A549 (cell line): ENCODE data around the gene RIMBP2. TPM values are rescaled to one million over a fixed set of nuclear protein-coding genes. Genes with fewer than 3 reads are reported as not detected.

Experiments
- ATAC-seq, 2 experiments: fragments of 200-7000 bp in 1 of 2; fragments of >200 bp in 1 of 2; cut with Nextera tagmentation in 1 of 2; cut with Tn5 transposase in 1 of 2; 3 replicates each; pipeline versions ENCODE4 v1.8.0 to v1.9.1; 2018 to 2020; ENCODE audit warnings: mild to moderate bottlenecking in 1 of 2, moderate library complexity in 1 of 2
- CTCF ChIA-PET: fragments of 300-600 bp; sonication (Branson Sonifier 250); formaldehyde crosslinking; extraction: SDS; loops from one replicate; lab custom pipeline; 2021; ENCODE audit warnings: antibody characterized with exemption, inconsistent platforms; lab: Yijun Ruan, JAX
- POLR2A ChIA-PET: fragments of 350-600 bp; formaldehyde crosslinking; extraction: SDS; loops from one replicate; lab custom pipeline; 2021; ENCODE audit warnings: antibody characterized with exemption, inconsistent platforms; lab: Yijun Ruan, JAX
- DNase-seq, 2 experiments: peaks; one replicate each; pipeline versions ENCODE4 v3.0.0 to v3.0.0-alpha.2; 2011 to 2016; ENCODE audit warnings: low read depth in 1 of 2, low spot score in 1 of 2
- FAIRE-seq: peaks from 2 replicates; lab custom pipeline; 2011; peaks lifted over from hg19 to GRCh38; lab: Jason Lieb, UNC
- H3K27ac ChIP-seq, 2 experiments: fragments of >200 bp; sonication (Bioruptor Twin); formaldehyde crosslinking; 3 replicates each; pipeline ENCODE4 v1.5.1; 2016 to 2017
- H3K4me1 ChIP-seq: fragments of >200 bp; sonication (Bioruptor Twin); formaldehyde crosslinking; 3 replicates; pipeline ENCODE4 v1.6.1; 2016
- H3K4me2 ChIP-seq: fragments of >200 bp; sonication (Bioruptor Twin); formaldehyde crosslinking; 3 replicates; pipeline ENCODE4 v1.6.1; 2016
- H3K4me3 ChIP-seq: fragments of >200 bp; sonication (Bioruptor Twin); formaldehyde crosslinking; 3 replicates; pipeline ENCODE4 v1.5.1; 2016
- H3K9me3 ChIP-seq: fragments of >200 bp; sonication (Bioruptor Twin); formaldehyde crosslinking; 3 replicates; pipeline ENCODE4 v1.6.1; 2016
- CBX2 ChIP-seq: fragments of 200-600 bp; sonication (generic); IDR thresholded peaks from 2 replicates; pipeline ENCODE4 v1.6.1; 2016; ENCODE audit warnings: low read depth, mild to moderate bottlenecking, borderline replicate concordance
- CBX8 ChIP-seq: fragments of 200-600 bp; sonication (generic); IDR thresholded peaks from 2 replicates; pipeline ENCODE4 v1.6.1; 2016
- CEBPB ChIP-seq, 2 experiments: fragments of >200 bp in 1 of 2; sonication (Bioruptor Twin) in 1 of 2; formaldehyde crosslinking in 1 of 2; IDR thresholded peaks; 2 replicates each; pipeline ENCODE4 v1.6.1; 2012 to 2016
- CHD2 ChIP-seq: fragments of 150-350 bp; IDR thresholded peaks from 2 replicates; pipeline ENCODE4 v1.6.1; 2014; ENCODE audit warnings: low read length; ENCODE audit not compliant: partially characterized antibody
- CHD4 ChIP-seq: fragments of 200-600 bp; sonication (generic); IDR thresholded peaks from 2 replicates; pipeline ENCODE4 v1.6.1; 2016; ENCODE audit warnings: antibody characterized with exemption, mild to moderate bottlenecking, borderline replicate concordance
- EHF ChIP-seq: fragments of 250-450 bp; sonication (Bioruptor Pico); IDR thresholded peaks from 2 replicates; pipeline ENCODE4 v1.5.0; 2020; ENCODE audit warnings: mild to moderate bottlenecking
- EHMT2 ChIP-seq: fragments of 200-600 bp; sonication (generic); IDR thresholded peaks from 2 replicates; pipeline ENCODE4 v1.6.1; 2016; ENCODE audit warnings: antibody characterized with exemption, low read depth, mild to moderate bottlenecking, moderate library complexity
- FOSB ChIP-seq: fragments of 250-450 bp; sonication (Bioruptor Pico); IDR thresholded peaks from 2 replicates; pipeline ENCODE4 v1.5.0; 2020; ENCODE audit warnings: mild to moderate bottlenecking, moderate library complexity
- GATA3 ChIP-seq: IDR thresholded peaks from 2 replicates; pipeline ENCODE4 v1.6.1; 2012; ENCODE audit warnings: borderline replicate concordance
- HES2 ChIP-seq: fragments of >200 bp; sonication (Bioruptor Twin); formaldehyde crosslinking; IDR thresholded peaks from 2 replicates; pipeline ENCODE4 v1.6.1; 2016
- HEYL ChIP-seq: fragments of 250-450 bp; sonication (Bioruptor Pico); IDR thresholded peaks from 2 replicates; pipeline ENCODE4 v1.8.0; 2021; ENCODE audit warnings: mild to moderate bottlenecking, moderate library complexity
- HMGXB4 ChIP-seq: fragments of 250-450 bp; sonication (Bioruptor Pico); IDR thresholded peaks from 2 replicates; pipeline ENCODE4 v1.5.0; 2021; ENCODE audit warnings: mild to moderate bottlenecking, moderate library complexity, borderline replicate concordance
- HOXB13 ChIP-seq: fragments of 250-450 bp; sonication (Bioruptor Pico); IDR thresholded peaks from 2 replicates; pipeline ENCODE4 v1.5.0; 2020; ENCODE audit warnings: low read depth, mild to moderate bottlenecking, moderate library complexity
- HOXB5 ChIP-seq: fragments of 250-450 bp; sonication (Bioruptor Pico); IDR thresholded peaks from 2 replicates; pipeline ENCODE4 v1.5.0; 2020; ENCODE audit warnings: mild to moderate bottlenecking, moderate library complexity
- JUNB ChIP-seq: fragments of >200 bp; sonication (Bioruptor Twin); formaldehyde crosslinking; IDR thresholded peaks from 2 replicates; pipeline ENCODE4 v1.6.1; 2016
- KDM1A ChIP-seq: fragments of 200-600 bp; sonication (generic); IDR thresholded peaks from 2 replicates; pipeline ENCODE4 v1.6.1; 2016; ENCODE audit warnings: low read depth, mild to moderate bottlenecking
- KDM5A ChIP-seq: fragments of 200-600 bp; sonication (generic); IDR thresholded peaks from 2 replicates; pipeline ENCODE4 v1.6.1; 2016; ENCODE audit warnings: antibody characterized with exemption, mild to moderate bottlenecking
- MAFK ChIP-seq: fragments of 450-650 bp; IDR thresholded peaks from 2 replicates; pipeline ENCODE4 v1.6.1; 2014; ENCODE audit not compliant: partially characterized antibody
- NFE2L2 ChIP-seq: fragments of 150-350 bp; conservative IDR thresholded peaks from 2 replicates; pipeline ENCODE4 v1.6.1; 2014; ENCODE audit warnings: low read length
- PHF8 ChIP-seq: fragments of 200-600 bp; sonication (generic); IDR thresholded peaks from 2 replicates; pipeline ENCODE4 v1.6.1; 2016; ENCODE audit warnings: low read depth, mild to moderate bottlenecking, antibody characterized with exemption, moderate library complexity, borderline replicate concordance
- POLR2AphosphoS2 ChIP-seq: conservative IDR thresholded peaks from 2 replicates; pipeline ENCODE4 v1.6.1; 2012; ENCODE audit warnings: low read length, improper control_type of control experiment, inconsistent platforms
- RCOR1 ChIP-seq: fragments of 150-350 bp; IDR thresholded peaks from 2 replicates; pipeline ENCODE4 v1.6.1; 2014; ENCODE audit warnings: antibody characterized with exemption, low read length, low read depth
- SMC3 ChIP-seq: fragments of >200 bp; sonication (Bioruptor Twin); formaldehyde crosslinking; IDR thresholded peaks from 3 replicates; pipeline ENCODE4 v1.6.1; 2018; ENCODE audit warnings: inconsistent platforms
- SREBF2 ChIP-seq: fragments of 450-650 bp; IDR thresholded peaks from 2 replicates; pipeline ENCODE4 v1.6.1; 2014; ENCODE audit warnings: mild to moderate bottlenecking, moderate library complexity
- USF2 ChIP-seq: fragments of 450-650 bp; IDR thresholded peaks from 2 replicates; pipeline ENCODE4 v1.6.1; 2014; ENCODE audit warnings: antibody characterized with exemption
- ZNF302 ChIP-seq: fragments of 250-450 bp; sonication (Bioruptor Pico); IDR thresholded peaks from 2 replicates; pipeline ENCODE4 v1.9.0; 2021; ENCODE audit warnings: inconsistent platforms, mild to moderate bottlenecking, moderate library complexity
- WGBS: methylation state at CpG from one replicate; pipeline ENCODE4 v1.1.6; 2017; ENCODE audit errors: missing lambda C conversion rate; 5-methylcytosine and 5-hydroxymethylcytosine counted together
- polyA plus RNA-seq, 4 experiments: library from polyadenylated mRNA; depleted of rRNA in 3 of 4; stranded (reverse); fragments of >200 nt; fragmentation: RNase III in 1 of 4; extraction: RNeasy Plus Mini Kit Qiagen cat#74134 plus additional on column Dnase treatment in 1 of 4; gene quantifications; 2 replicates in 3 of 4; 3 replicates in 1 of 4; pipeline ENCODE4 v1.2.3, GENCODE V29; 2011 to 2017
- TF ChIP-seq, protein P1 (sequence below): fragments of >200 bp; sonication (Bioruptor Twin); formaldehyde crosslinking; IDR thresholded peaks from 3 replicates; pipeline ENCODE4 v1.6.1; 2016

RIMBP2 gene
- polyA plus RNA-seq, 2 of the 4 experiments (the other 2 are of a cell fraction) = not detected

DNA sequence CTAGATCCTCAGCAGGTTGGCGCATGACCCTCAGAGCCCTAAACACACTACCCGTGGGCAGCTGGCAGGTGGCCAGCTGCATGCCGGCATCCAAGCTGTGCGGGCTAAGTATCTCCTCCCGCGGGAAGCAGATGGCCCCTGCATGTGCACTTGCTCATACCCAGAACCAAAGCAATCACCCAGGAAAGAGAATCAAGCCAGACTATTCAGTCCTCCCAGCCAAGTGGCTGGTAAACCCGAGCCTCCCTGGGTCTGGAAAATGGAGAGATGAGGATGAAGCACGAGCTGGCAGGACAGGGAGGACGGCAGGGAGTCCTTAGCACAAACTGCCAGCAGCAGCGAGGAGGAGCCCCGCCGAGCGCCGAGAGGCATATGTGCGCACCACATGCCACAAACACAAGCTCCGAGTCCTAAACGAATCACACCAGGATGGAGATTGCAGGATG, 139.7 kb downstream of the RIMBP2 start:
- Histone ChIP-seq H3K4me3 (no peak overlapping the region), H3K9me3 (no peaks in the 10 kb centered on the region), H3K4me1 (no peaks in the 10 kb centered on the region), H3K27ac (no peak overlapping the region), H3K4me2 (no peak overlapping the region)
- DNase-seq (no peak), FAIRE-seq (no peak), ATAC-seq (no peak)
- CTCF ChIA-PET = interaction anchor here (0.6 kb wide), 1 partner anchor 8 kb away, joined by 3 read pairs; no protein-coding TSS in a partner anchor
- TF ChIP-seq KDM5A = no peak
- 29% methylated on average over 13 of the region's 17 CpGs for WGBS
- POLR2A ChIA-PET = no interaction called here

- Histone ChIP-seq H3K4me1 (no peaks in the 10 kb centered on the region), H3K9me3 (no peaks in the 10 kb centered on the region), H3K4me3 (no peak overlapping the region), H3K4me2 (no peak overlapping the region), H3K27ac (no peak overlapping the region)
- DNase-seq (no peak), FAIRE-seq (no peak), ATAC-seq (no peak)
- CTCF ChIA-PET = no interaction called here
- 30% methylated on average over 5 of the region's 6 CpGs for WGBS
- POLR2A ChIA-PET = no interaction called here
- TF ChIP-seq HOXB5 (CRISPR knock-in tag) (no peak), SMC3 (no peak), EHF (CRISPR knock-in tag) (no peak), GATA3 (no peak), MAFK (no peak)
These were observed 141.7 kb downstream of the RIMBP2 start for GRCh38 chr12:130574402-130574801.

DNA sequence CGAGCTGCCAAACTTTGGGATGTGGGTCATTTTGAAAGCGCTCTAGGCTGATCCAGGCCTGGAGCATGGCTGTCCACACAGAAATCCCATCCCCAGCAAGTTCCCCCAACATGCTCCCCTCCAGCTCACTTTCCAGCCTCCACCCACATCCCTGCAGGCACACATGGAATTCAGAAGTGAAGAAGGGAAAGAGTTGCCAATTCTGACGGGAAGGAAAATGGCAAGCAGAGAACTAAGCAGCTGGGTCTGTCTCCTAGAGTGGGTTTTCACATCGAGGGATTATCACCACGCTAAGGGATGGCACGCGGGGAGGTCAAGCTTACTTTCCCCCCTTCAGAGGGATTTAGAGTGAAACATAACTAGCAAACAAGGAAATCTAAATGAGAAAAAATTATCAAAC, 142.3 kb downstream of the RIMBP2 start:
- FAIRE-seq = no peak
- ATAC-seq = no peak
- TF ChIP-seq CHD4 (no peak), HOXB5 (CRISPR knock-in tag) (no peak), USF2 (no peak), SREBF2 (no peak), FOSB (CRISPR knock-in tag) (no peak), KDM1A (no peak), HEYL (no peak), SMC3 (no peak), CBX8 (no peak), POLR2AphosphoS2 (no peak), PHF8 (no peak), MAFK (no peak), EHF (CRISPR knock-in tag) (no peak), EHMT2 (no peak), CEBPB (IDR thresholded peaks at IDR 0.05) (no peak)
- DNase-seq = no peak
- Histone ChIP-seq H3K9me3 (no peaks in the 10 kb centered on the region), H3K4me2 (no peak overlapping the region), H3K4me1 (no peaks in the 10 kb centered on the region), H3K4me3 (no peak overlapping the region), H3K27ac (no peak overlapping the region)
- WGBS = 29% methylated on average over 7 of the region's 7 CpGs
- ChIA-PET CTCF (no interaction called here), POLR2A (no interaction called here)

DNA sequence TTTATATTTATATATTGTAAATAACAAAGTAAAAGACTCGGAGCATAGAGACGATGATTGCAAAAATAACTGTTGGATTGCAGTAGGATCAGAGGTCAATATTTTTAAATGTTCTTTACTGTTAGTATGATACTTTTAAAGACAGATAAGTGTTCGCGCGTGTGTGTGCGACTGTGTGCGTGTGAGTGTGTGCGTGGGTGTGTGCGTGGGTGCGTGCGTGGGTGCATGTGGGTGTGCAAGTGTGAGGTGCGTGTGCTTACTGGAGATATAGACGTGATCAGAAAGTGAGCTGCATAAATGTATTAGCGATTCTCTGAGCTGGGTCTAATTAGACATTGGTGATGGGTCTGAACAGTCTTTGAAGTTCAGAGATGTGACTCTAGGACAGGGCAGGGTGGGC, 142.9 kb downstream of the RIMBP2 start:
- no peak for FAIRE-seq
- CTCF ChIA-PET = no interaction called here

More for the DNA sequence above, 142.9 kb downstream of the RIMBP2 start:
- Histone ChIP-seq H3K4me2 (no peak overlapping the region), H3K27ac (no peak overlapping the region), H3K4me1 (no peaks in the 10 kb centered on the region), H3K4me3 (no peak overlapping the region), H3K9me3 (no peaks in the 10 kb centered on the region)
- TF ChIP-seq HES2 = no peak
- TF ChIP-seq ZNF302 (CRISPR knock-in tag) = no peak
- TF ChIP-seq HMGXB4 (CRISPR knock-in tag) = no peak
- no peak for TF ChIP-seq SREBF2
- TF ChIP-seq NFE2L2 = no peak
- no peak for TF ChIP-seq CBX8
- TF ChIP-seq CBX2 = no peak
- no peak for TF ChIP-seq GATA3
- no peak for TF ChIP-seq HOXB13
- TF ChIP-seq CHD2 = no peak
- TF ChIP-seq RCOR1 = no peak
- TF ChIP-seq, protein P1, sequence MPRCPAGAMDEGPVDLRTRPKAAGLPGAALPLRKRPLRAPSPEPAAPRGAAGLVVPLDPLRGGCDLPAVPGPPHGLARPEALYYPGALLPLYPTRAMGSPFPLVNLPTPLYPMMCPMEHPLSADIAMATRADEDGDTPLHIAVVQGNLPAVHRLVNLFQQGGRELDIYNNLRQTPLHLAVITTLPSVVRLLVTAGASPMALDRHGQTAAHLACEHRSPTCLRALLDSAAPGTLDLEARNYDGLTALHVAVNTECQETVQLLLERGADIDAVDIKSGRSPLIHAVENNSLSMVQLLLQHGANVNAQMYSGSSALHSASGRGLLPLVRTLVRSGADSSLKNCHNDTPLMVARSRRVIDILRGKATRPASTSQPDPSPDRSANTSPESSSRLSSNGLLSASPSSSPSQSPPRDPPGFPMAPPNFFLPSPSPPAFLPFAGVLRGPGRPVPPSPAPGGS = no peak
- no peak for TF ChIP-seq JUNB
- POLR2A ChIA-PET = no interaction called here
- ATAC-seq = no peak
- 48% methylated on average over 14 of the region's 14 CpGs for WGBS
- no peak for DNase-seq
